HUES6 (cell line): ENCODE measurements around the gene HCFC1.
A peak's percentile ranks its signal among the peaks of the same experiment; 100 is the strongest.

ENCODE experiments used
- H3K27ac ChIP-seq: 2 replicates; pipeline ENCODE4 v1.7.0; 2013; ENCODE audit warnings: low read depth, mild to moderate bottlenecking, low read length, inconsistent platforms
- H3K27me3 ChIP-seq: 2 replicates; pipeline ENCODE4 v1.6.1; 2013; ENCODE audit warnings: low read length; ENCODE audit not compliant: control insufficient read depth, insufficient read depth
- H3K36me3 ChIP-seq: 2 replicates; pipeline ENCODE4 v1.6.1; 2013; ENCODE audit warnings: low read length; ENCODE audit not compliant: control insufficient read depth, insufficient read depth
- H3K4me1 ChIP-seq: 2 replicates; pipeline ENCODE4 v1.6.1; 2013; ENCODE audit warnings: low read length; ENCODE audit not compliant: control insufficient read depth, insufficient read depth
- H3K4me3 ChIP-seq: 2 replicates; pipeline ENCODE4 v1.5.1; 2013; ENCODE audit warnings: low read depth, low read length
- H3K9ac ChIP-seq: one replicate; pipeline ENCODE4 v1.6.1; 2013; ENCODE audit warnings: mild to moderate bottlenecking, low read length
- H3K9me3 ChIP-seq: 2 replicates; pipeline ENCODE4 v1.6.1; 2013; ENCODE audit warnings: low read depth, low read length; ENCODE audit not compliant: control insufficient read depth, insufficient read depth

The HCFC1 gene

DNA sequence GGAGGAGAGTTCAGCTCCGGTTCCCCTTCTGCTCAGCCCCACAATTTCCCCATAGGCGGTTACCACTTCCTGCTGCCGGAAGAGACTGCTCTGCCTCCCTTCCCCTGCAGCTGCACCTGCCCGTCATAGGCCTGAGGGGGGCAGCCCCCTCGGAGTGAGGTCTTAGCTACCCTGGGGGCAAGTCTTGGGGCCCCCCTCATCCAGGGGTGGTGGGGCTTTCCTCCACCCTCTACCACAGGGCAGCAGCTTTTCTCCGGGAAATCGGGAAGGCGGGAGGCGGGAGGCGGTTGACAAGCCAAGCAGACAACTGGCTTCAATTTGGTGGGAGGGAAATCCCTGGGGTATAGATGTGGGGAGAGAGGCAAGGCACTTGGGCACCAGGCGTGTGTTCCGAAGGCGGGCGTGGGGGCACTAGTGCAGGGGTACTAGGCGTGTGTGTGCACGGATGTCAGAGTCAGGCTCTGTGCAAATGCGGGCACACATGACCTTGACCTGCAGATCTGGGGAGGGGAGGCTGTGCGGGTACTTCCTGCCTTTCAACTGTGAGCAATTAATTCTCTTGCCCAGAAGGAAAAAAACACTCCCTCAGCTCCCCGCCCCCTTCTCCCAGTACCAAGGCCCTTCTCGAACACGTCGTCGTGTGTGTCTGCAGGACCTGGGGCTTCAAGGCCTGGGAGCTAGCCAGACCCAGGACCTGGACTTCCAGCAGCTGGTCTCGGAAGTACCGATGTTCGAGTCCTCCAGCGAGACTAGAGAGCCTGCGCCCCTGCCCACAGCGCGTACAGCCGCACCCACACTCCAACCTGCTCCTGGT lies 44.6 kb downstream of the HCFC1 start:
- Histone ChIP-seq H3K36me3 (peaks cover 31% of the 10 kb centered on the region), H3K9me3 (peaks cover 9% of the 10 kb centered on the region; the same call in 1 of the 2 replicates), H3K4me3 (peak overlapping the region; percentile 80), H3K27me3 (no peaks in the 10 kb centered on the region), H3K9ac (peak overlapping the region; percentile 95), H3K4me1 (peaks cover 34% of the 10 kb centered on the region), H3K27ac (peak overlapping the region; percentile 86; the same call in 1 of the 2 replicates)

DNA sequence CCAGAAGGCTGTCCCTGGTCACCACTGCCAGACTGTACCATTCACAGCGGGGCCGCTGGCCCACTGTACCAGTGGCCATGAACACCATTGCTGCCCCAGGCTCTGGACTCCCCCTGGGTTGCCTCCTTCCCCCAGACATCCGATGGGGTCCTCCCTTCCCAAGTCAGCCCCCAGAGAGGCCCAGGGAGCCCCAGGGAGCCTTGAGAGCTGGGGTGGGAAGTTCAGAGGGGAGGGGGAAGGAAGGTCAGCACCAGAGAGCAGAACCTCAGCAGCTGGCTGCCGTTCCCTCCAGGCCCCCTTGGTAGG lies 45.1 kb downstream of the HCFC1 start:
- H3K4me3 ChIP-seq = peak overlapping the region; percentile 80
- peak overlapping the region; percentile 86; the same call in 1 of the 2 replicates for H3K27ac ChIP-seq

DNA sequence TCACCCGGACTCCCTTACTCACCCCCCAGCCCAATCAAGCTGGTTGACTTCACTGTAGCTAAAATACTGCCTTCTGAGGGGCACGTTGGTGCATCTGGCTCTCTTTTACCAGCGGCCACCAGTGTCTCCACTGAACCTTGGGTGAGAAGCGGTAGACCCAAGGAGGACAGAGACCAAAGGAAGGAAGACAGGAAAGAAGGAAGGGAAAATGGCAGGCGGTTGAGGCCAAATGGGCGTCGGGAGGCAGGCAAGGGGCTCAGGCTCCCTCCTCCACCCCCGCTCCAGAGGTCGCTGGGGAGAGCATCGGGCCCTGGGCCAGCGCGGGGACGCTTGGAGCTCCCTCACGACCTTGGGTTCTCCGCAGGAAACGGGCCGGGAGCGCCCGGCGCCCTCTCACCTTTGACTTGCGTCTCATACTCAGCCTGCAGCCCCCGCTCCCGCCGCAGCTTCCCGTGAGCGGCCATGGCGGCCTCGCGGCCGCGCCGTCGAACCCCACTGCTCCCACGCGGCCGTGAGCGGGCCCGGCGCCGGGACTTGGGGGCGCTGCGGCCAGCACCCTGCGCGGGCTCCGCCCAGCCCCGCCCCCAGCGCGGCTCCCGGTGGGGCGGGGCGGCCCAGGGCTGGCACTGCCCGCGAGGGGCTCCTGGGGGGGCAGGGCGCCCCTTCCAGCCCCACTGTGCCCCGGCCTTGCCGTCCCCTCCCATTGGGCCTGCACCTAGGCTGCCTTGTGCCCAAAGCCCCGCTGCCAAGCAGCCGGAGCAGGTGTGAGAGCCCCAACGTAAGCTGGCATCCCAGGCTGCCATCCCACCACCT lies 45.7 kb downstream of the HCFC1 start, which contains the start of gene ARHGAP4:
Gene ARHGAP4 (minus strand): TSS at position 526 of the 813 bp plus-strand sequence. CDS start 62 bp downstream, at position 464.
- H3K4me1 ChIP-seq = peaks cover 40% of the 10 kb centered on the region
- peaks cover 5% of the 10 kb centered on the region; the same call in 1 of the 2 replicates for H3K9me3 ChIP-seq
- peaks cover 20% of the 10 kb centered on the region for H3K36me3 ChIP-seq
- peak within 1 kb of the TSS; percentile 95 for H3K9ac ChIP-seq
- H3K27me3 ChIP-seq = no peaks in the 10 kb centered on the region
- peak within 1 kb of the TSS; percentile 80 for H3K4me3 ChIP-seq
- peak within 1 kb of the TSS; percentile 86; the same call in 1 of the 2 replicates for H3K27ac ChIP-seq

More for the DNA sequence above, 45.1 kb downstream of the HCFC1 start:
- Histone ChIP-seq H3K9ac (peak overlapping the region; percentile 95), H3K27me3 (no peaks in the 10 kb centered on the region), H3K9me3 (peaks cover 7% of the 10 kb centered on the region; the same call in 1 of the 2 replicates), H3K4me1 (peaks cover 40% of the 10 kb centered on the region), H3K36me3 (peaks cover 26% of the 10 kb centered on the region)

DNA sequence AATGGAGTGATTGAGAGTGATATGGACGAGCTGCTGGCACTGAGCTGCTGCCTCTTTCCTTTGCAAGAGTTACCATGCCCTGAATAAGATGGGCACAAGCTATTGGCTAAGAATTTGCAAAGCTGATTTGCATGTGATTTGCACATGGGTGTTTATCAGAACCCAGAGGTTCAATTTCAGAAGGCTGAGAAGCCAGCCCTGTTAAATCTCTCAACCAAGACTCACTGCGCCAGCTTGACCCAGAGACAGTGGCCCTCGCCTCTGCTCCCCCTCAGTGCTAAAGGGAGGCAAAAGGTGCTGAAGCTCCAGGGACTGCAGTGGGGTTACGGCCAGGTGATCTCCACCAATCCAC lies 46.3 kb downstream of the HCFC1 start:
- Histone ChIP-seq H3K9ac (peak overlapping the region; percentile 95), H3K27me3 (no peaks in the 10 kb centered on the region), H3K4me1 (peaks cover 40% of the 10 kb centered on the region), H3K9me3 (peaks cover 11% of the 10 kb centered on the region; the same call in 1 of the 2 replicates), H3K4me3 (peak overlapping the region; percentile 66), H3K36me3 (peaks cover 20% of the 10 kb centered on the region), H3K27ac (no peak overlapping the region; the same call in 1 of the 2 replicates)

DNA sequence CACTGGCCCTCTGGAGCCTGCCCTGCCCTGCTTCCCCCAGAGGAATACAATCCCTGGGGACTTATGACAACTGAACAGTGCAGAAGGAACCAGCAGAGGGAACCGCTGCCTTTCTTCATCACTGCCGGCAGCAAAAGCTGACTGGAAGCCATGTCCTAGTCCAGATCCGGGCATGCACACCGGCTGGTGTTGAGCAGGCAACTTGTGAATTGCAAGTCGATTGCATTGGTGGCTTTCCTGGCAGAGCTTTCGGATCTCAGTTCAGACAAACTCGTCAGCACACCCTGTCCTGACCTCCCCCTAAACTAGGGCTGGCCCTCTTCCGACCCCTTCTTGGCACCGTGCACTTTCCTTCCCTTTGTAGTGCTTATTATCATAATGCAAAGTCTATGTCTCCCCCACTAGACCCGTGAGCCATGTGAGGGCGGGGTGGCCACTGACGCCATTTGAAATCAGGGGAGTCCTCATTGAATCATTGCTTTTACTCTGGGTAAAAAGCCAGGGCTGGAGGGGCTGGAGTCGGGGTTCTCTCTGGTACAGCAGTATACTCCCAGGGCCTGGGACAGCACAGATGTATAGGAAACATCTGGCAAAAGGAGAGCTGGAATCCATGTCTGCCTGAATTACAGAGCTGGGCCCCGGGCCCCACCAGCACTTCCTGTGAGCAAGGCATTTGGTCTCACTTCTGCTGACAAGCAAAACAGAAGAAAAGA lies 47.3 kb downstream of the HCFC1 start:
- H3K4me1 ChIP-seq = peaks cover 40% of the 10 kb centered on the region
- no peak overlapping the region for H3K27ac ChIP-seq
- H3K9me3 ChIP-seq = peaks cover 10% of the 10 kb centered on the region; the same call in 1 of the 2 replicates
- H3K36me3 ChIP-seq = peaks cover 17% of the 10 kb centered on the region
- no peaks in the 10 kb centered on the region for H3K27me3 ChIP-seq
- H3K9ac ChIP-seq = peak overlapping the region; percentile 27
- H3K4me3 ChIP-seq = no peak overlapping the region

GRCh38 chrX:153922932-153923857 lies 48.4 kb downstream of the HCFC1 start:
- H3K9ac ChIP-seq = no peak overlapping the region
- H3K27ac ChIP-seq = no peak overlapping the region
- no peaks in the 10 kb centered on the region for H3K27me3 ChIP-seq
- H3K36me3 ChIP-seq = peaks cover 24% of the 10 kb centered on the region
- H3K9me3 ChIP-seq = peaks cover 18% of the 10 kb centered on the region; the same call in 1 of the 2 replicates
- no peak overlapping the region for H3K4me3 ChIP-seq
- peaks cover 40% of the 10 kb centered on the region for H3K4me1 ChIP-seq

DNA sequence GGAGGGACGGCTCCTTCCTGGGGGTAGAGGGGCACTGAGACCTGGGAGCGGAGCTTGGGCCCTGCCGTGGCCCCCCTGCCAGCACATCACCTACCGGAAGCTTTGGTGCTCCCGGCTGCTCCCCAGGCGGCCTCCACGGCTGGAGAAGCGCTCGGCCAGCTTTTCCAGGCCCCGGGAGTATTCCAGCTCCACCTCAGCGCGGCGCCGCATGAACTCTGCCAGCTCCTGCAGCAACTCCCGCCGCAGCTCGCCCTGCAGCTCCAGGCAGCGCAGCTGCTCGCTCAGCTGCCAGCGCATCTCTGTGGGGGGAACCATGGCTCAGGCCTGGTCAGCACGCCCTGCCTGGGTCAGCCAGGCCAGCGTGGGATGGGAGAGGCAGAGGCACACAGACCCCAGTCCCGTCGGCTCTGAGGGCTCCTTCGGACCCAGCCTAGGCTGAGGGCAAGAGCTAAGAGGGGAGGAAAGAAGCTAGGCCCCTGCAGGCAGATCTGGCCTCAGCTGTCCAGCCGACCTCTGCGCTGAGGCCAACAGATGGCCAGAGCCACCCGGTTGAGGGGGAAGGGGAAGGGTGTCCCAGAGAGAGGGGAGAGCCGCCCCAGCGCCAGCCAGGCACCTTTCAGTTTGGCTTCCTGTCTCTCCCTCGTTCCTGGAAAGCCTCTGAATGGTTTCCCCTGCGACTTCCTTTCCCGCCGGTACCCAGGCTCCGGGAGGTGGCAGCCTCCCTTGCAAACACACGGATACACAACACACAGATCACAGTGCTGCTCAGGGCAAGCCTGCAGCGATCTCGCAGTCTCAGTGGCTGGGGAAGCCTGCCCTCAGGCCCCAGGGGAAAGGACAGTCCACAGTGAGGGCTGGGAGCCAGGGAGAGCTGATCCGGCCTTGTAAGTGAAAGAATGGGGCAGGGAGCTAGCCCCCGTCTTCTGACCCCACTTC lies 49.8 kb downstream of the HCFC1 start:
- Histone ChIP-seq H3K9me3 (peaks cover 21% of the 10 kb centered on the region; the same call in 1 of the 2 replicates), H3K27me3 (no peaks in the 10 kb centered on the region), H3K27ac (no peak overlapping the region), H3K9ac (no peak overlapping the region), H3K4me1 (peaks cover 33% of the 10 kb centered on the region; the same call in 1 of the 2 replicates), H3K36me3 (peaks cover 32% of the 10 kb centered on the region), H3K4me3 (no peak overlapping the region)

GRCh38 chrX:153921070-153921469 lies 50.5 kb downstream of the HCFC1 start:
- Histone ChIP-seq H3K9me3 (peaks cover 21% of the 10 kb centered on the region; the same call in 1 of the 2 replicates), H3K27ac (no peak overlapping the region), H3K4me3 (no peak overlapping the region), H3K27me3 (no peaks in the 10 kb centered on the region), H3K9ac (no peak overlapping the region), H3K4me1 (peaks cover 28% of the 10 kb centered on the region; the same call in 1 of the 2 replicates), H3K36me3 (peaks cover 32% of the 10 kb centered on the region)

DNA sequence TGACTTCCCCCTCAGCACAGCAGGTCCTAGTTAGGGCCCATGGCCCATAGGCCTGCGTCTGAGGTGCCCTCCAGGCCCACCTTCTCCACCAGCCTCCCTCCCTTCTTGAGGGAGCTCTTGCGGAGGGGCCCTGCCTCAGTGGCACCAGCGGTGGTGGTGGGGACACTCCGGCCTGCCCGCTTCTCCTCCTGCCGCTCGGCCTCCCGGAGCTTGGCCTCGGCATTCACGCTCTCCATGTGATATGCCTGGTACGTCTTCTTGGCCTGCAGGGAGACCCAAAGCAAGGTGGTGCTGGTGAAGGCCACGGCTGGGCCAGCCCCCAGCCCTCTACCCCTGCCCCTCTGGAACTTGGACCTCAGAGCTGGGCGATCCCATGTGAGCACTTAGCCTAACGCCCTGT lies 51.1 kb downstream of the HCFC1 start:
- H3K27ac ChIP-seq = no peak overlapping the region
- H3K9ac ChIP-seq = no peak overlapping the region
- H3K9me3 ChIP-seq = peaks cover 21% of the 10 kb centered on the region; the same call in 1 of the 2 replicates
- H3K4me1 ChIP-seq = peaks cover 26% of the 10 kb centered on the region; the same call in 1 of the 2 replicates
- peaks cover 32% of the 10 kb centered on the region for H3K36me3 ChIP-seq
- H3K4me3 ChIP-seq = no peak overlapping the region
- H3K27me3 ChIP-seq = no peaks in the 10 kb centered on the region
